H9 (cell line): ENCODE data around the gene XKRX. TPM values are rescaled to one million over a fixed set of nuclear protein-coding genes. Genes with fewer than 3 reads are reported as not detected.

Experiments
- DNase-seq: peaks from one replicate; pipeline ENCODE4 v3.0.0-alpha.2; 2017
- H2AFZ ChIP-seq: one replicate; pipeline ENCODE4 v1.6.1; 2013; ENCODE audit warnings: mild to moderate bottlenecking, low read length, control low read depth, moderate library complexity
- H2AK5ac ChIP-seq: 2 replicates; pipeline ENCODE4 v1.6.1; 2013; ENCODE audit warnings: low read length, control low read depth, mixed read lengths; ENCODE audit not compliant: insufficient read length
- H2BK120ac ChIP-seq: one replicate; pipeline ENCODE4 v1.6.1; 2013; ENCODE audit warnings: low read depth, mild to moderate bottlenecking, low read length, control low read depth, inconsistent platforms; ENCODE audit not compliant: poor library complexity, severe bottlenecking
- H2BK12ac ChIP-seq: 2 replicates; pipeline ENCODE4 v1.6.1; 2013; ENCODE audit warnings: low read length, control low read depth, mixed read lengths, low read depth; ENCODE audit not compliant: insufficient read length
- H2BK15ac ChIP-seq: 2 replicates; pipeline ENCODE4 v1.6.1; 2013; ENCODE audit warnings: low read depth, low read length, control low read depth
- H2BK20ac ChIP-seq: one replicate; pipeline ENCODE4 v1.6.1; 2013; ENCODE audit warnings: low read depth, mild to moderate bottlenecking, low read length, control low read depth, inconsistent platforms; ENCODE audit not compliant: poor library complexity, severe bottlenecking
- H2BK5ac ChIP-seq: 2 replicates; pipeline ENCODE4 v1.6.1; 2013; ENCODE audit warnings: low read length, control low read depth, mixed read lengths; ENCODE audit not compliant: insufficient read length
- H3K14ac ChIP-seq: 2 replicates; pipeline ENCODE4 v1.6.1; 2013; ENCODE audit warnings: low read length, control low read depth; ENCODE audit not compliant: insufficient read depth
- H3K18ac ChIP-seq: 2 replicates; pipeline ENCODE4 v1.6.1; 2013; ENCODE audit warnings: low read depth, mild to moderate bottlenecking, mixed read lengths, low read length, control low read depth; ENCODE audit not compliant: insufficient read length
- H3K23ac ChIP-seq: 2 replicates; pipeline ENCODE4 v1.6.1; 2013; ENCODE audit warnings: low read length, control low read depth, mixed read lengths, low read depth; ENCODE audit not compliant: insufficient read length
- H3K23me2 ChIP-seq: 2 replicates; pipeline ENCODE4 v1.6.1; 2013; ENCODE audit warnings: low read depth, mild to moderate bottlenecking, mixed read lengths, low read length, control low read depth; ENCODE audit not compliant: insufficient read length, poor library complexity, severe bottlenecking
- H3K27ac ChIP-seq: 2 replicates; pipeline ENCODE4 v1.5.1; 2013; ENCODE audit warnings: low read length, control low read depth, mixed read lengths, low read depth; ENCODE audit not compliant: insufficient read length
- H3K27me3 ChIP-seq: 2 replicates; pipeline ENCODE4 v1.6.1; 2013; ENCODE audit warnings: low read length, control low read depth, inconsistent platforms; ENCODE audit not compliant: insufficient read depth
- H3K4ac ChIP-seq: 2 replicates; pipeline ENCODE4 v1.6.1; 2013; ENCODE audit warnings: low read depth, mild to moderate bottlenecking, control low read depth, inconsistent platforms, low read length, moderate library complexity
- H3K4me1 ChIP-seq: 2 replicates; pipeline ENCODE4 v1.6.1; 2013; ENCODE audit warnings: low read length, control low read depth, inconsistent platforms; ENCODE audit not compliant: insufficient read depth
- H3K4me2 ChIP-seq: 2 replicates; pipeline ENCODE4 v1.6.1; 2013; ENCODE audit warnings: low read length, control low read depth, mixed read lengths; ENCODE audit not compliant: insufficient read length, insufficient read depth
- H3K56ac ChIP-seq: 2 replicates; pipeline ENCODE4 v1.6.1; 2013; ENCODE audit warnings: low read depth, mild to moderate bottlenecking, mixed read lengths, low read length, control low read depth; ENCODE audit not compliant: insufficient read length
- H3K79me1 ChIP-seq: 2 replicates; pipeline ENCODE4 v1.6.1; 2013; ENCODE audit warnings: low read depth, mild to moderate bottlenecking, moderate library complexity, low read length, control low read depth, inconsistent platforms; ENCODE audit not compliant: insufficient read depth, poor library complexity, severe bottlenecking
- H3K79me2 ChIP-seq: 2 replicates; pipeline ENCODE4 v1.6.1; 2013; ENCODE audit warnings: low read length, control low read depth, inconsistent platforms; ENCODE audit not compliant: insufficient read depth
- H3K9ac ChIP-seq: 2 replicates; pipeline ENCODE4 v1.6.1; 2013; ENCODE audit warnings: low read length, control low read depth, mixed read lengths; ENCODE audit not compliant: insufficient read length; ENCODE audit errors: extremely low read depth
- H3K9me3 ChIP-seq: one replicate; pipeline ENCODE4 v1.6.1; 2013; ENCODE audit warnings: low read depth, low read length, inconsistent platforms; ENCODE audit not compliant: control insufficient read depth
- H3T11ph ChIP-seq: one replicate; pipeline ENCODE4 v1.6.1; 2013; ENCODE audit warnings: mild to moderate bottlenecking, low read length, control low read depth, inconsistent platforms
- H4K20me1 ChIP-seq: one replicate; pipeline ENCODE4 v1.6.1; 2013; ENCODE audit not compliant: control insufficient read depth, insufficient read length, insufficient read depth
- H4K5ac ChIP-seq: 2 replicates; pipeline ENCODE4 v1.6.1; 2013; ENCODE audit warnings: low read depth, mild to moderate bottlenecking, mixed read lengths, low read length, control low read depth; ENCODE audit not compliant: insufficient read length
- H4K8ac ChIP-seq: replicated peaks from 2 replicates; pipeline ENCODE4 v1.6.1; 2013; ENCODE audit warnings: low read length, control low read depth, mixed read lengths, low read depth; ENCODE audit not compliant: insufficient read length
- H4K91ac ChIP-seq: 2 replicates; pipeline ENCODE4 v1.6.1; 2013; ENCODE audit warnings: low read depth, mild to moderate bottlenecking, moderate library complexity, mixed read lengths, low read length, control low read depth; ENCODE audit not compliant: insufficient read length
- H3K27ac Mint-ChIP-seq, 3 experiments: 2 replicates in 2 of 3; 3 replicates in 1 of 3; pipeline ENCODE4 v1.8.0; 2020 to 2021; ENCODE audit warnings: mixed read lengths in 3 of 3, mild to moderate bottlenecking in 1 of 3, moderate library complexity in 1 of 3
- H3K27me3 Mint-ChIP-seq: 2 replicates; pipeline ENCODE4 v1.8.0; 2021; ENCODE audit warnings: low read depth, mild to moderate bottlenecking, moderate library complexity, mixed read lengths
- H3K36me3 Mint-ChIP-seq, 3 experiments: 2 replicates in 2 of 3; 3 replicates in 1 of 3; pipeline ENCODE4 v1.8.0; 2020 to 2021; ENCODE audit warnings: low read depth in 3 of 3, mixed read lengths in 3 of 3; ENCODE audit not compliant: insufficient read depth in 1 of 3
- H3K4me1 Mint-ChIP-seq, 2 experiments: 2 replicates each; pipeline ENCODE4 v1.8.0; 2020; ENCODE audit warnings: mixed read lengths in 2 of 2
- H3K4me3 Mint-ChIP-seq, 2 experiments: 2 replicates in 1 of 2; 3 replicates in 1 of 2; pipeline ENCODE4 v1.8.0; 2020 to 2021; ENCODE audit warnings: mild to moderate bottlenecking in 2 of 2, mixed read lengths in 2 of 2, moderate library complexity in 1 of 2
- H3K9me3 Mint-ChIP-seq, 2 experiments: 2 replicates in 1 of 2; 3 replicates in 1 of 2; pipeline ENCODE4 v1.8.0; 2020; ENCODE audit warnings: mild to moderate bottlenecking in 2 of 2, mixed read lengths in 2 of 2, moderate library complexity in 1 of 2
- CTCF ChIP-seq: fragments of 200-600 bp; sonication (generic); conservative IDR thresholded peaks from 3 replicates; pipeline ENCODE4 v1.8.0; 2021; ENCODE audit warnings: antibody characterized with exemption, mild to moderate bottlenecking
- WGBS: extraction: QIAGEN DNeasy Blood & Tissue Kit; methylation state at CpG from one replicate; pipeline ENCODE4 v1.1.7; 2013; ENCODE audit warnings: missing lambda C conversion rate, low lambda C conversion rate, mixed read lengths; ENCODE audit not compliant: insufficient read length; ENCODE audit errors: extremely low coverage; 5-methylcytosine and 5-hydroxymethylcytosine counted together
- total RNA-seq: library from RNA; stranded (reverse); gene quantifications from 2 replicates; pipeline ENCODE4 v1.2.1, GENCODE V29; 2021

Gene XKRX
- total RNA-seq, 1 experiment from 2014 or later: 0.44 TPM

DNA sequence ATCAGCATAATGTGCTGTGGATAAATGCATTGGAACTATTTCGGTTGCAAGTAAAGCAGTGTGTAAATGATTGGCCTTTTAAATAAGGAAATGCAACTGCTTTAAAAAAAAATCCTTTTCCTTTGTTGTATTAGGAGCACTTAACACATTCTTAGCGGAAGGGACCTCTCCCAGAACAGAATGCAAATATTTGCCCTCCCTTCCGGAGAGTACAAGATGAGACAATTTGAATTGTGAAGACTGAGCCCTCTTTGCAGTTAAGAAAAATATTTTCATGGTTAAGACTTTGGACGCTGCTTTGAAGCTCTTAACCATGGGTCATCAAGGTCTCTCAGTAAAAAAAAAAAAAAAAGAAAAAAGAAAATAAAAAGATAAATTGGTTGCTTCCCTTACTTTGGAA, 45.1 kb downstream of the XKRX start:
- Histone ChIP-seq H2BK12ac (no peak overlapping the region), H2AK5ac (no peak overlapping the region), H2BK20ac (no peak overlapping the region), H3K27me3 (no peaks in the 10 kb centered on the region), H3K79me1 (no peaks in the 10 kb centered on the region), H3K14ac (no peak overlapping the region), H3K27ac (no peak overlapping the region), H4K91ac (no peak overlapping the region), H3K23me2 (no peaks in the 10 kb centered on the region), H3K56ac (no peak overlapping the region), H3K79me2 (no peaks in the 10 kb centered on the region), H2BK15ac (no peak overlapping the region), H3K9me3 (peaks cover 29% of the 10 kb centered on the region), H3K4me1 (no peaks in the 10 kb centered on the region; the same call in 1 of the 2 replicates), H4K8ac (no peak overlapping the region), H2AFZ (no peak overlapping the region), H4K20me1 (no peaks in the 10 kb centered on the region), H3K4me2 (no peak overlapping the region), H3K4ac (no peak overlapping the region), H3K18ac (no peak overlapping the region), H4K5ac (no peak overlapping the region), H2BK5ac (no peak overlapping the region), H3T11ph (no peak overlapping the region), H3K23ac (no peak overlapping the region), H3K9ac (no peak overlapping the region), H2BK120ac (no peak overlapping the region)
- Mint-ChIP-seq H3K4me1 (0 out of 4 replicates have a peak, but pooled peaks cover 0 to 4% of the 10 kb centered on the region in 2 experiments), H3K4me3 (no peak overlapping the region), H3K36me3 (no peaks in the 10 kb centered on the region), H3K9me3 (peaks cover 60 to 81% of the 10 kb centered on the region in 2 experiments), H3K27me3 (no peaks in the 10 kb centered on the region), H3K27ac (no peak overlapping the region)
- no peak for TF ChIP-seq CTCF
- WGBS: no CpG with 5 or more reads among the region's 4 CpGs
- DNase-seq: no peak
